ENCODE data around the gene SLCO2B1.

DNA sequence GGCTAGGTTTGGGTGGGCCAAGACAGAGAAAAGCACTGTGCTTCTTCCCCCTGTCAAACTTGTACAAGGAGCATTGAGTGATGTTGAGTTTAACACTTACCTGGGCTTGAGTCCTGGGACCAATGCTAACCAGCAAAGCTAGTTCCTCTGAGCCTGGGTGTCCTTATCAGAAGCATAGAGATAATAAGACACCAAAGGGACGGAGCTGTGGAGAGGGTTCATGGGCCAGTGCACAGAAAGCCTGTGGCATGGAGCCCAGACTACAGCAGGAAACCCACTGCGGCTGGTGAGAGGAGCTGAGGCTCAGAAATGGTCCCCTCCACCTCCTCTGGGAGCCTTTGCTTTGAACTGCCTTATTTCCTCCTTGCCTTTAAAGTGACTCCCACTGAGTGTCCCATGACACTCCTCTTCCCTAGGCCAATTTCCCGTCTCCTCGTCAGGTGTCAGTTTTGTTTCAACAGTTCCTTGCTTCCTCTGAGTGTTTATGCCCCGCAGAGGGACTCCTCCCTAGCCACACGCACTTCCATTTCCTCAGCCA lies 9.4 kb downstream of the SLCO2B1 start:
- TF ChIP-seq, protein P1, sequence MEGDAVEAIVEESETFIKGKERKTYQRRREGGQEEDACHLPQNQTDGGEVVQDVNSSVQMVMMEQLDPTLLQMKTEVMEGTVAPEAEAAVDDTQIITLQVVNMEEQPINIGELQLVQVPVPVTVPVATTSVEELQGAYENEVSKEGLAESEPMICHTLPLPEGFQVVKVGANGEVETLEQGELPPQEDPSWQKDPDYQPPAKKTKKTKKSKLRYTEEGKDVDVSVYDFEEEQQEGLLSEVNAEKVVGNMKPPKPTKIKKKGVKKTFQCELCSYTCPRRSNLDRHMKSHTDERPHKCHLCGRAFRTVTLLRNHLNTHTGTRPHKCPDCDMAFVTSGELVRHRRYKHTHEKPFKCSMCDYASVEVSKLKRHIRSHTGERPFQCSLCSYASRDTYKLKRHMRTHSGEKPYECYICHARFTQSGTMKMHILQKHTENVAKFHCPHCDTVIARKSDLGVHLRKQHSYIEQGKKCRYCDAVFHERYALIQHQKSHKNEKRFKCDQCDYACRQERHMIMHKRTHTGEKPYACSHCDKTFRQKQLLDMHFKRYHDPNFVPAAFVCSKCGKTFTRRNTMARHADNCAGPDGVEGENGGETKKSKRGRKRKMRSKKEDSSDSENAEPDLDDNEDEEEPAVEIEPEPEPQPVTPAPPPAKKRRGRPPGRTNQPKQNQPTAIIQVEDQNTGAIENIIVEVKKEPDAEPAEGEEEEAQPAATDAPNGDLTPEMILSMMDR (IDR thresholded peaks at IDR 0.05), result no peak
- no peak for TF ChIP-seq POLR2A (IDR thresholded peaks at IDR 0.05)
